HG03139 (cell line): Measurements from ENCODE around the gene HHLA2.
A peak's percentile ranks its signal among the peaks of the same experiment; 100 is the strongest.

Experiments
- ATAC-seq: cut with Tn5 transposase; IDR thresholded peaks from one replicate; pipeline ENCODE4 v1.9.1; 2021; ENCODE audit not compliant: unreplicated experiment

Gene HHLA2

DNA sequence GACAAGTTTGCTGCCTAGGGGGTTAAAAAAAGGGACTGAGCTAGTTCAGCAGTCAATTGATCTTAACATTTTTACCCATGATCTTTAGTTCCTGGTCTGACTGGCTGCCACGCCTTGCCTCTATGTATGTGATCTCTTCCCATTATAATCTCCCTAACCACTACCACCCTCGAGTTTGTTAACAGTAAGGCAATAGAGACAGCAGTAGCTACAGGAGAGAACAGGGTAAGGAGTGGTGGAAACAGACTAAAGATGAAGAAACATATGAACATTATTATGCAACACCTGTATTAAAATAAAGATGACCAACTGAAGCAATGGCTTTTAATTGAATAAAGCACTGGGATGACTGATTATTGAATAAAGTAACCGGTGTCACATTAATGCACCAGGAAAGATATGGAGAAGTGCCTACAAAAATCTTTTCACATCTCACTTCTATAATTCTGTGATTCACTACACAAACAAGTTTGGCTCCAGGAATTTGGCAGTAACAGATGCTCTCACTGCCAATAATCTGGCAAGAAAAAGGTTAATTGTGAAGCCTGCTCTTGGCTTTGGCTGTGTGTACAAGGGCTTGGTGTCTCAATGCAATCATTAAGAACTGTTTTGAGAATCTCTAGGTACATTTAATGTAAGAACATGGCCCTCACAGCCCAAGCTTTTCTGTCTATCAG, 95.7 kb downstream of the HHLA2 start:
- ATAC-seq, result no peak

DNA sequence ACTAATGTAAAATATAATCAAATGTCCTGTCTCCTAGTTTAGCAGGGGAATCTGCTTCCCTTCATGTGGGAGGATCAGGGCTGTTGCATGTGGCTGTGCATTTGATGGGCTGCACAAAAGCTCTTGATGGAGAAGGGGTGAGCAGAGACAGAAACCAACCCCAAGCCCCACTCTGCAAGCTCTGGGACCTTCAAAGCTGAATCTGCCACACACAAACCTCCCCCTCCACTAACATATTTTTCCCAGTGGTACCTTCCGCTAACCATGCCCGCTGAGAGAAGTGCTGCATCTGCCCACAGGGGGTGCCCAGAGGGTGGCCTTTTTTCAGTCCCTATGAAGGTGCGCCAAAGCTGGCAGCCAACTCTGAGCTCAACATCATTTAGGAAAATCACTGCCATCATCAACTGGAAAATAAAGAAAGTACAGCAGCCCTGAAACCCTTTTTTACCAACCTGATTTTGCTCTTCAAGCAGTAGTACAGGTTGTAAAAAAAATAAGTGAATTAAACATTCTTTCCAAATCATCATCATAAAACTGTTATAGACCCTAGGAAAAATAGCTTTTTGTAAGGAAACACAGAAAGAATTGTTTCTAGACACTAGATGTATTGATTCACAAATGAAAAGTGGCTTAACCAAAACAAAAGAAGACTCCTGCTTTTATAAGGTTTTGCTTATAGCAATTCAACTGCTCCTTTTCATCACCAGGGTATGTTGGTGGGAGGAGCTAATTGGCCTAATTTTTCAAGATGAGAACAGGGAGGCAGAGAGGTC, 97.0 kb downstream of the HHLA2 start:
- ATAC-seq, result no peak

DNA sequence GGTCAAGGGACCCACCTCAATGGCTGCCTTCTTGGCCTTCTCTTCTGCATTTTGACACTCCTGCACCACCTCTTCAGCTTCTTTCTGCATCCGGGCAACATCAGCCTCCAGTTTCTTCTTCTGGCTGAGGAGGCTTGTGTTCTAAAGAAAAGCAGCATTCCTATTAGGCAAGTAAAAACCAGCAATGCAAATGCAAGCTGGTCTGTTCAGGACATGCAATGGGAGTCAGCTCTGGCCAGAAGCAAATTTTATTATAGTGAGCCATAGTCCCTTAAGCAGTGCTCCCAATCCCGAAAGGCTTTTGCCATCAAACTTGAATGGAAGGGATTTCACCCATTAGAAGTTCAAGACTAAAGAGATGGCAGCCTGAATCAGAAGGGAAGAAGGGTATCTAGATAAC, 97.7 kb downstream of the HHLA2 start:
- ATAC-seq, result no peak

DNA sequence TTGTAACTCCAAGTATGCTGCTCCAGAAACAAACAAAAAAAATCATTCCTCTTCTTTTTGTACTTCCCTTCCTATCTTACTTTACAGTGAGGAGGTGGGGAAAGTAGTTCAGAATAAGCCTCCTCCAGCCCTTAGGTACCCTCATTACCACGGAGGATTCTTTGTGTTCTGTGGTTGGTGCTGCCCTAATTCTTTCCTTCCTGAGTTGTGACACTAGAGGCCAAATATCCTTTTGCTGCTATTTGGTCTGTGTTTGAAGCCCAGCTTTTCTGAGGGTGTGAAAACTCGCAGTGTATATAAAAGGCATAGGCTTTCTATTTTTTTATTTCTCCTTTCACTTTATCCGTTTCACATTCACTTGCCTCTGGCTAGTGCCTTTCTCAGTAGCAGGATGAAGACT, 98.2 kb downstream of the HHLA2 start:
- ATAC-seq, result no peak

DNA sequence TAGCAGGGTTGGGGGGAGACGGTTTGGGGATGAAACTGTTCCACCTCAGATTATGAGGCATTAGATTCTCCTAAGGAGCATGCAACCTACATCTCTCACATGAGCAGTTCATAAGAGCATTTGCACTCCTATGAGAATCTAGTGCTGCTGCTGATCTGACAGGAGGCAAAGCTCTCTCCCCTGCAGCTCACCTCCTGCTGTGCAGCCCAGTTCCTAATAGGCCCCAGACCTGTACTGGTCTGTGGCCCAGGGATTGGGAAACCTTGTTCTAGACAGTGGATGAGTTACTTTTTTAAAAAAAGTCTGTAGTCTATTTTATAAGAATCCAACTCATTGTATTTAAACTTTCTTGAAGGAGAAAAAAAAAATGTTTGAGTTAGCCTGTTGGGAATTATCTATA, 100.0 kb downstream of the HHLA2 start:
- ATAC-seq, result no peak

DNA sequence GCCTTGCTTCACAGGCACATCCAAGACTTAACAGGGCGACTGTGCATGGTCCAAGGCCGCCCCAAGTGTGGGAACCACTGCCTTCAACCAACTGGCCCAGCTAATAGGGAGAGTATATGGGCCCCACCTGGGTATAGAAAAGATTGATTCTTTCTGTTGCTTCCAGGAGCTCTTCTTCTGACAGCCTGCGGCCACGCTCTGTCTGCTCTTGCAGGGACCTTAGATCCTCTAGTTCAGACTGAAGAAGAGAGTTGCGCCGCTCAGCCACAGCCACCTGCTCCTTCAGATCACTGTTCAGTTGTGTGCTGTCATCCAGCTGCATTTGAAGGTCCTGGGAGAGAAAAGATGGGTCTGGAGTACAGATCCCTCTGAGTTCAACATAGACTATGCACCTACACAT, 102.2 kb downstream of the HHLA2 start:
- no peak for ATAC-seq

DNA sequence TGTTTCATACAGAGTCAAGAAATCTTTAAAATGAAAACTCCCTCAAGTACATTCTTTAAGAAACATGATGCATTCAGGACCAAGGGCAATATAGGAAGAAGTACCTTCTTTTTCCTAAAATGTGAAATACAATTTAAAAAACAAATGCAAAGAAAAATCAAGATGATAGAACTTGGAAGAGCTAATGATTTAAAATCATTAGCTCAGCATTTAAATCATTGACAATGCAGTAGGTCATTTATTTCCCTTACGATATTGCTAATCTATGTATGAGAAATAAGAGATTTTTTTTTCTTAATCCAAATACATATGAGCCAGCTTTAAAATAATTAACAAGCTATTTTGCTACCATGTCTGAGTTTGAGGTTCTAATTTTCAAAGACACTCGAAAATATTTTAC, 105.5 kb downstream of the HHLA2 start:
- no peak for ATAC-seq

DNA sequence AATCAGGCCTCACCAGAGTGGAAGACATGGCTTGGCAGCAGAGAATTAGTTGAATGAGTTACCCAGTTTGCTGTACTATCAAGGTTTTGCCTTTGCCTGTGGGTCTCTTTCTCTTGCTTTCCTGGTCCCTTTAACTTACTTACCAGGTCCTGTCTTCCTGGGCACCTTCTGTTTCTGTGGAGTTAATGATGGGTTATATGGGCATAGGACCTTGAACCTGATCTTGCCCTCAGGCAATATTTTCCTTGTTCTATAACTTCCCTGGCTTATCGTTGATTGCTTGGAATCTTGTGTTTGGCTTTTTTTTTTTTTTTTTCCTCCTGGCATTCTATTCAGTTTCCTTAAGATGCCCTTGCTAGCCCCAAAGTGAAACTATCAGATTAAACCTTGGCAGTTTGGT, 106.8 kb downstream of the HHLA2 start:
- no peak for ATAC-seq

DNA sequence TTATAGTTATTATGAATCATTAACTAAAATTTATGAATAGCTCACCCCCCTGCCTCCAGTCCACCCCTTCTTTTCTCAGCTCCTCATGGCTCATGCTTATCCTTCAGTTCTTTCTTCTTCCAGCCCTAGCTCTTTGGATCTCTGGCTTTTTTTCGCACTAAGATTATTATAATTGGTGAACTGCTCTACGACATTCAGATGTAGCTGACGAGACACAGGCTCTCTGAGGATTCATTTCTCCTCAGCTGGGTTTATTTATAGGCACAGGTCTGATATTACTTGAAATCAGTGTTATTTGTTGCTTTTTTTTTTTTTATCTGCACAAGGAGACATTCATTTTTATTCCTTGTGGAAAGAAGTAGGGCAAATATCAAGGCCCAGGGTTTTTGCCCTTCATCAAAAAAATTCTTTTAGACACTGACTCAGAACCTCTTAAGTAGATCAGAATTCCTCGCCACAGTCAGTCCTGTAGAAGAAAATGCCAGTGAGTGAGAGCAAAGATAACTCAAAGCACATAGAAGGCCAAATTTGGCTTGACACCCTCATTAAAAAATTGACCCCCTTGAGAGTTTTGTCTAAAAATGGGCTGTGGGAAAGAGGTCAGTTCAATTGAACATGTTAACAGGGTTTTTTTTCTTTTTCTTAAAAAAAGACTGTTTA, 107.5 kb downstream of the HHLA2 start:
- no peak for ATAC-seq

DNA sequence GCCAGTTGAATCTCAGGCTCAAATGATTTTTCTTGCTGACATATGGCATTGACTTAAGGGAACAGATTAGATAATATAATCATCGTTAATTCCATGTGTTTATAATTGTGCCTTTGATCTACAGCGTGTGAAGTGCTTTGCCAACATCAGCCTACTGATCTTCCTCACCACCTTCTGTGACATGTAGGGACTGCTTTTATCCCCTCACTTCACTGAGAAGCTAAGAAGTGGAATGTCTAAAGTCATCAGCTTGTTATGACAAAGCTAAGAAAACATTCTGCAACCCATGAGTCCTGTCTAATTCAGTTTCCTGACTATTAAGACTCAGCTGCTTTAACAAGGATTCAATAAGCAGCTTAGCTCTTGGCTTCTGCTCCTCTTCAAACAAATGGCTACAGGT, 108.0 kb downstream of the HHLA2 start:
- no peak for ATAC-seq

DNA sequence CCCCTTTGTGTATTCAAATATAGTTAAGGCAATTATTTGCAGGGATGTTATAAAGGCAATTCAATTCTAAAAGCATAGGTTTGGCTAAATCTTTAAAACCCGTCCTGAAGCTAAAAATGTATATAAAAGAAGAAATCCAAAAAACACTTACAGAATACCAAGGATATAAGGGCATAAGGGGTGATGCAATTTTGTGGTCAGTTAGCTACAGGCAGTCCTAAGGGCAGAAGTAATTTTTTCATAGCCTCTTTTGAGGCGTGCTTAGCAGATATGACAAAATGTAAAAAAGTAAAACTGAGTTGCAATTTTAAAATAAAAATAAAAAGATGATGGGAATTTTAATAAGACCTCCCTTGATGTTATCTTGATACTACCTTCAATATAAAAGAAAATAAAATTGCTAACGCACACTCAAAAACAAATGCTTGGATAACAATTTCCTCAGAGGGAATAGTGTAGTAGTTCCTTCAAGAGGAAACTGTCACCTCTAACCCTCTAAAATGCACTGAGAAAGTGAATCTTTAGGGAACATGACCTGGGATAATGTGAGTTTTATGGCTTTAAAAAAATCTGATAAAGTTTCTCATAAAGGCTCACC, 109.8 kb downstream of the HHLA2 start:
- no peak for ATAC-seq

DNA sequence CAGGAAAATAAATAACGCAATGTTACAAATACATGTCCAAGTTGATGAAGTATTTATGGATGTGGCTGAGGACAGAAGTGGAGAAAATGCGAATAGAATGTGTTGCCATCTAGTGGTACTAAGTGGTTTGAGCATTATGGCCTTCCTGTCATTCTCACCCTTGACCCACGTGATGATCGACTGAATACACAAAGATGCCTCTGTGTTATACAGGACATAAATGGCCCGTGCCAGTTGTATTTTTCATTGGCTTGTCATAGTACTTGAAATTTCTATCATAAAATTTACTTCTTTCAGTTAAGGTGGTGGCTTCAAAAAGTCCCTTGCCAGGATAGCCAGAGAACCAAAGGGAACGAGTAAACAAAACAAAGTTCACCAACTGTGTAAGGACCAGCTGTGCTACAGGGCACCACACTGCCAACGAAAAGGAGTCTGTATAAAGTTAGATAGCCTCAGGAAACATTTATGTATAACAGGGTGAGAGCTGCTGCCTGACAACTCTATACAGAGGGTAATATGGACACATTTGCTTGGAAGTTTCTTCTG, 110.4 kb downstream of the HHLA2 start:
- peak; percentile 92 for ATAC-seq

DNA sequence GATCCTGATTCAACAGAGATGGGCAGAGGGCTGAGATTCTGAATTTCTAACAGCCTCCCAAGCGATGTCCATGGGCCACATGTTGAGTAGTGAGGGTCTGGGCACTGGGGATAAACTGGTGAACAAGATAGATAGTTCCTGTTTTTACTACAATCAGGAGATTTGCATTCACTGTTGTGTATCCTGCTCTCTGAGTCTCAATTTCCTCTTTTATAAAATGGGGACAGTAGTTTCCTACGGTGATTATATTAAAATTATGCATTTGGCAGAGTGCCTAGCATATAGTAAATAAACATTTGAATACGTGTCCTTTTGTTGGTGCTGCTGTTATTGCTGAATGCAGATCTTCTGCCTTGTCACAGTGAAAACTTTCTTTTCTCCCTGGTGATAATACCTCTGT, 111.5 kb downstream of the HHLA2 start:
- no peak for ATAC-seq

DNA sequence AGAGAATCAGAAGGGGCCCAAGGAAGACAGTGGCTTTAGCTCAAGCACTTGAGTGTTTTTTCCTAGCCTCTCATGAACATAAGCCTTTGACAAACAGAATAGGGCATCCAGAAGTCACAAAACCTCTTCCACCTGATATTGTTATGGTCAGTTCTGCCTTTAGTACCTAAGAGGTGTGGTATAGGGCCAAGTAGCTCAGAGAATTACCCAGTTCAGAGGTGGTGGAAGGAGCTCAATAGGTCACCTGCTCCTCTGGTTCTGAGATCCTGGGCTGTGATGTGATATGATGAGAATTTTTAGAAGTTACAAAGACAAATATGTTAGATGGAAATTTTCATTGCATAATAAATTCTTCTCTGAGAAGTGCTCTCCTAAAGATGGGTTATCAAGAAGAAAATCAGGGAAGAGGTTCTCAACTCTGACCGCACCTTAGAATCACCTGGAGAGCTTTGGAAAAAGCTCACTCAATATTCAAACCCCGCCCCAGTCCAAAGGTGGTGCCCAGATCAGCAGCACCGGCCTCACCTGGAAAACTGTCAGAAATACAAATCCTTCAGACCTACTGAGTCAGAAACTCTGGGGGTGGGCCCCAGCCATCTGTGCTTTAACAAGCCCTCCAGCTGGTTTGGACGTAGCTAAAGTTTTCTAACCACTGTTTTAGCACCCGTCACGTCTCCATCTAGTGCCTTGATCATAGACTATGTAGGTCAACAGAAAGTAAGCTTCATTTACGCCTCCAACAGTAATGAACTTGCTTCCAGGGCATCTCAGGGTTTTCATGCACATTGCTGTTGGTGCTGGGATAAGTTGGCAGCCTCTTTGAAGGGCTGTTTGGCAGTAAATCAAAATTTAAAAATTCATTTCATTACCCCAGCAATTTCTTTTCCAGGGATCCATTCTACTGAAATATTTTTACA, 112.8 kb downstream of the HHLA2 start:
- no peak for ATAC-seq

DNA sequence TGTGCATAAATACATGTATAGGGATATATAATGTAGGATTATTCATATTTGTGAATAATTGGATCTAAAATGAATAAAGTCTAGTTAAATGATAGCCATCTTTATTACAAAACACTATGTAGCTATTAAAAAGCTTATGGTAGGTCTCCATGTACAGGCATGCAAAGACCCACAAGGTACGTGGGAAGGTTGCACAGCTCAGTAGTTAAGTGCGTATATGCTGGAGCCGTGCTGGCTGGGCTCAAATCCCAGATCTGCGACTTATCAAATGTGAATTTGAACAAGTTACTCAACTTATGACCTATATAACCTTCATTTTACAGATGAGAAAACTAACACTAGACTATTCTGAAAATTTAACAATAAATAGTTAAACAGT, 113.4 kb downstream of the HHLA2 start:
- ATAC-seq, result no peak

DNA sequence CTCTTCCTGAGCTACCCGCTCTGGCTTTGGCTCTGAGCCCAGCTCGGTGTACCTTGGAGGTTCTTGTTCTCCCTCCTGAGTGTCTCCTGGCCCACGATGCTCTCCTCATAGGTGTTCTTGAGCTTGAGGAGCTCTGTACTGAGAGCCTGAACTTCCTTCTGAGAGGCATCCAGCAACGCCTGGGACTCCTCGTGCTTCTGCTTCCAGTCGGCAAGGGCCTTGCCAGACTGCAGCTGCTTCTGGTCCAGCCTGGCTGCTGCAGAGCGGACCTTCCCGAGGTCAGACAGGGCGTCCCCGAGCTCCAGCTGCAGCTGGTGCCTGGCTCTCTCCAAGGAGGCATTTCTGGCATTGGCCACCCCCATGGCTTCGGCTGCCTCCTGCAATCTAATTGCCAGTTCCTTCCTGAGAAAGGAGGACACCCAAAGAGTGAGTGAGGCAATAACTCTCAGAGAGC, 114.2 kb downstream of the HHLA2 start:
- ATAC-seq, result no peak

DNA sequence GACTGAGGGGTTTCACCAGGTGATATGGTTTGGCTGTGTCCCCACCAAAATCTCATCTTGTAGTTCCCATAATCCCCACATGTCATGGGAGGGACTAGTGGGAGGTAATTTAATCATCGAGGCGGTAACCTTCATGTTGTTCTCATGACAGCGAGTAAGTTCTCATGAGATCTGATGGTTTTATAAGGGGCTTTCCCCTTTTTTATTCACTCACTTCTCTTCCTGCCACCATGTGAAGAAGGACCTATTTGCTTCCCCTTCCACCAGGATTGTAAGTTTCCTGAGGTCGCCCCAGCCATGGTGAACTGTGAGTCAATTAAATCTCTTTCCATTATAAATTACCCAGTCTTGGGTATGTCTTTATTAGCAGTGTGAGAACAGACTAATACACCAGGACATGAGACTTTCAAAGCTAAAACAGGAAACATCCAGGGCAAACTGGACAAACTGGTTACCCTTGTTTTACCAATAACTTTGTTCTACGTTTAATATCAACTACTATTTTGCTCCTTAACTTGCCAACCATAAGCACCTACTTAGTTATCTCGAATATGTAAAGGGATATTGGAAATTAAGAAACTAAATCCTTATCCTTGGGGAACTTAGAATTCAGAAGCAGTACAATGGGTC, 115.9 kb downstream of the HHLA2 start:
- no peak for ATAC-seq

DNA sequence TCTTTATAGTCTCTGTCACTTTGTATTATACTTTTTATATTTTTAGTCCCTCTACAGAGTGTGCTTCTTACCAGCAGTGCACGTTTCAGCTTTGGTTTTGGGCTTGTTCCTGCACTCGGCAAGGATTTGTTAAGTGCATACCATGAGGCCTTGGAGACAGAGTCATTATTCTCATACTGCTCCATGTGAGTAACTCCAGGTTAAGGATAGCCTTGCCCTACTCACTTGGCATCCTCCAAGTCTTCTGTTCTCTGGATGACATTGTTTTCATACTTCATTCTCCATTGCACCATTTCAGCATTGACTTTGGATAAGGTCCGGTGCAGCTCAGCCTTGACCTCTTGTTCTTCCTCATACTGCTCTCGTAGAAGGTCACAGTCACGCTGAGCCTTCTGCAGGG, 117.7 kb downstream of the HHLA2 start:
- no peak for ATAC-seq

DNA sequence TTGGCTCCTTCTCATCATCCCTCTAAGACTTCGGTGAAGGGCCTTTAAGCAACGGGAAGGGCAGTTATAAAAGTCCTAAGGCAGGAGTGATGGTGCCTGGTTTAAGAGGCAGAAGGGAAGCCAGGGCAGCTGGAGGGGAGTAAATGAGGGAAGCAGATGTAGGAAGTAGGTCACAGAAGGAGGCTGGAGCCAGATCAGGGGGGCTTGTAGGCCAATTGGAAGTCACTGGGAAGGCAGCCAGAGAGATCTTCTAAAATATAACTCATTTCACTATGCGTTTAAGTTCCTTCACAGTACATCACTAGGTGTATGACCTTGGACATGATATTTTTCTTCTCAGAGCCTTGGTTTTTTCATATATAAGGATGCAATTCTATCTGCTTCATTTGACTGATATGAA, 119.3 kb downstream of the HHLA2 start:
- ATAC-seq, result no peak
